HL-60/S4 treated with phorbol 12-myristate 13-acetate at 8.2 ng/mL for 4 days and 3 days (cell line): Measurements from ENCODE around the gene MALL.
"Not testable (repeated sequence)": the region's sequence is repeated elsewhere in the genome, so short reads cannot be mapped to it uniquely, and the experiment has no call there.

Experiments
- in situ Hi-C: fragments of 300-500 bp; cut with MboI; formaldehyde crosslinking; loops from 2 replicates; pipeline ENCODE4 v1.15.0; 2022; ENCODE audit warnings: low sequenced_read_pairs

The MALL gene

GRCh38 chr2:110054521-110055407 lies 60.9 kb downstream of the MALL start:
- in situ Hi-C loops = not testable (repeated sequence)

GRCh38 chr2:110053688-110054087 lies 61.9 kb downstream of the MALL start:
- in situ Hi-C loops = not testable (repeated sequence)

GRCh38 chr2:110052166-110052565 lies 63.5 kb downstream of the MALL start:
- in situ Hi-C loops = not testable (repeated sequence)

GRCh38 chr2:110050222-110050621 lies 65.4 kb downstream of the MALL start:
- in situ Hi-C loops = not testable (repeated sequence)

- in situ Hi-C loops = not testable (repeated sequence)
These were observed 65.9 kb downstream of the MALL start for GRCh38 chr2:110049769-110050168.

GRCh38 chr2:110048255-110049197 lies 67.1 kb downstream of the MALL start:
- in situ Hi-C loops = not testable (repeated sequence)

GRCh38 chr2:110047225-110047624 lies 68.4 kb downstream of the MALL start:
- in situ Hi-C loops = not testable (repeated sequence)

GRCh38 chr2:110041941-110042660 lies 73.5 kb downstream of the MALL start:
- in situ Hi-C loops = not testable (repeated sequence)

- in situ Hi-C loops = not testable (repeated sequence)
These were observed 78.3 kb downstream of the MALL start for GRCh38 chr2:110037336-110037735.

GRCh38 chr2:110035384-110035783 lies 80.2 kb downstream of the MALL start:
- in situ Hi-C loops = not testable (repeated sequence)

GRCh38 chr2:110034935-110035334 lies 80.7 kb downstream of the MALL start:
- in situ Hi-C loops = not testable (repeated sequence)
